Measurements from ENCODE around the gene CEACAM20.
"Not testable (repeated sequence)": the region's sequence is repeated elsewhere in the genome, so short reads cannot be mapped to it uniquely, and the experiment has no call there.

Gene CEACAM20

DNA sequence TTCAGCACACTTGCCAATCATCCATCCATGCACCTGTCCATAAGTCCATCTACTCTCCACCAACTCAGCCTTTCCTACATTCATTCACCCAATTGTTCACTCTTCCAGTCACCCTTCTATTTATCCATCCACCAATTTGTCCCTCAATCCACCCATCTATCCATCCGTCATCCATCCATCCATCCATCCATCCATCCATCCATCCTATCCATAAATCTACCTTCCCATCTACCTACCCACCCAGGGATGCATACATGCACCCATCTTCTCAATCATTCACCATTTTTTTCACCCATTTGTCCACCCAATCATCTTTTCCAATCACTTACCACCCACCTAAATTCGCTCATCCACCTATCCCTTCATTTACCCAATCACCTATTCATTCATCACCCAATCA lies 14.6 kb upstream of the CEACAM20 start:
- DNase-seq, result no peak

GRCh38 chr19:44542671-44543070 lies 13.2 kb upstream of the CEACAM20 start:
- no peak for DNase-seq

DNA sequence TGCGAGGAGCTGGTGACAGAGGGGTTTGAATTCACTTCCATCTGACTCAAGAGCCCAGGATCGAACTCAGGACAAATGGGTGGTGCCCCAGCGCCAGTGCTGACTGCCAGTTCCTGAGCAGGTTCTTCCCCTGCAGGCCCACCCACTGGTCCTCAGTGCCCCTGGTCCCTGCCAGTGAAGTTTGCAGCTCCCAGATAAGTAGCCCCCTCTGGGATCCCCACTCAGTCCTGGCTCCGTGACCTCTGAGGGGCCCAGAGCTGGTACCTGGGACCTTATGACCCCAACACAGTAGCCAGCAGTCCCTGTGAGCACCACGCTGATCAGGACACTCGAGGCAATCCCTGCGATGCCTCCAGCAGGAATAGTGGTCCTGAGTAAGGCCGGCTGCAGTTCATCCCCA lies 11.3 kb upstream of the CEACAM20 start:
- no peak for DNase-seq

GRCh38 chr19:44539991-44540390 lies 10.5 kb upstream of the CEACAM20 start:
- no peak for DNase-seq

DNA sequence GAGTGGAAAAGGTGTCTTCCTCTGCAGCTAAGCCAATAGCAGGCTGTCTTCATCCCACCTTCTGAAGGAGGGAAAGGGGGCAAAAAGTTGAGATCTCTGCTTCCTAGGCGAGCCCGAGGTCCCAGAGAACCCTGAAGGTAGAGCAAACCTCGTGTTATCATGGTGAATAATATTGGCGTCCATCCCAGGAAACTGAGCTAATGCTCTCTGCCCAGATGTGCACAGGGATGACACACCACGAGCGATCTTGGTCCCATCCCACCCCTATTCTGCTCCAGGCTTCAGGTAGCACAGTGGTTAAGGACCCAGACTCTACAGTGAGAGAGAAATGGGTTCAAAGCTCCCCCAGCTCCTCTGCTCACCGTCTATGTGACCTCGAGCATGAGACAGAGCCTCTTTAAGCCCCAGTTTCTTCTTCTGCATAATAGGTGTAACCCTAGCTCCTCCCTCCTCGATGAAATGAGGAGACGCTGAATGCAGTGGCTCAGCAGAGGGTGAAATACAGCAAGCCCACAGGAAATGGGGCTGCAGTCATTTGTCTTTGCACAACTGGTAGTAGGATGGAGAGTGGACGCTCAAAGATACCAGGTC lies 9.9 kb upstream of the CEACAM20 start:
- DNase-seq, result no peak

DNA sequence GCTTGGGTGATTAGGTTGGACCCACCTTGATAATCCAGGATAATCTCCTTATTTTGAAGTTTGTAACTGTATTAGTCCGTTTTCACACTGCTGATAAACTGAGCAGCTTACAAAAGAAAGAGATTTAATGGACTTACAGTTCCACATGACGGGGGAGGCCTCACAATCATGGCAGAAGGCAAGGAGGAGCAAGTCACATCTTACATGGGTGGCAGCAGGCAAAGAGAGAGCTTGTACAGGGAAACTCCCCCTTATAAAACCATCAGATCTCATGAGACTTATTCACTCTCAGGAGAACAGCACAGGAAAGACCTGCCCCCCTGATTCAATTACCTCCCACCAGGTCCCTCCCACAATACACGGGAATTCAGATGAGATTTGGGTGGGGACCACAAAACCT lies 5.9 kb upstream of the CEACAM20 start:
- not testable (repeated sequence) for DNase-seq

DNA sequence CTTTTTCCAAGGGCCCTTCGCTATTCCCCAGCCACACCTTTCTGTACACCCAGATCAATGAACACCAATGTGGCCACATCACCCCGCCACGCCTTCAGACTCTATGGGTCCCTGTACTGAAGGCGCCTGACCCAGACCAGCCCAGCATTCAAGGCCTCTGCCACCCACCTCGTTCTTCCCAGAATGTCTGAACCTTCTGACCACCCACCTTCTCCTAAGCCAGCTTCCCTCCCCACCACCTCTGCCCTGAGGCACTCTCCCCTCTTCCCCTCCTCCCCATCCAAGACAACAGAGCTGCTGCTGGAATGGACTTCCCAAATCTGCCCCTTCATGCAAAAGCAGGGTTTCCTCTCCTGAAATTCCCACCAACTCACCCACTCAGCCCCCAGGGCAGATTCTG lies 3.3 kb upstream of the CEACAM20 start:
- no peak for DNase-seq

DNA sequence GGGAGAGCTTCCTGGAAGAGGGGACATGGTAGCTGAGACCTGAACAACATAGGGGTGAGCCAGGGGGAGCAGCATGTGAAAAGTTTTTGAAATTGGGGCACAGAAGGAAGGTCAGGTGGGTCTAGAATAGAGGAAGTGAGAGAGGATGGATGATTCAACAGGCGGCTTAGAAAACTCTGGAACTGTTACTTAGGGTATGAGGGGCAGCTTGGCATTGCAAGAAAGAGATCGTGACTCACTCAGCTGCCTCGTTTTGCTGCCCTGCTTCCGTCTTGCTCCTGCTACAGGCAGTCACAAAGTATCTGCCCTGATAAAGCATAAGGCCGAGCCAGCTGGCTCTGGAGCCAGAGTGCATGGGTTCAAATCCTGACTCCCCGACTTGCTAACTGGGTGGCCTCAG lies 1.3 kb upstream of the CEACAM20 start:
- DNase-seq, result no peak

DNA sequence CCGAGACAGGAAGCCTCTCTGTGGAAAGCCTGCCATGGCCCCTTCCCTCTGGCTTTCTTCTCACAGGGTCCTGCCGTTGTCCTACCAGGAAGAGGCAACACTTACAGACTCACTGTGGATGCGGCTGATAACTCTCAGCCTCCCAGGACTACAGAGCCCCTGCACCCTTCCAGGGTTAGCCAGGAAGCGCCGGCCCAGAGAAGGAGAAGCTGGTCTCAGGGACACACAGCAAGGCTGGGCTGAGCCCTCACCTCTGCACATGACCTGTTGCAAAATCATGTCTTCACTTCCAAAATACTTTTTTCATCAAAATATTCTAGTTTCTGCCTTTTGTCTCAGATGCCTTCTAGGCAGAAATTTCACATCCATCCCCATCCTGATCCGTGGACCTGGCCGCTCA lies 1.9 kb downstream of the CEACAM20 start:
- no peak for DNase-seq

GRCh38 chr19:44525721-44526430 lies 3.6 kb downstream of the CEACAM20 start:
- no peak for DNase-seq

GRCh38 chr19:44521370-44521769 lies 8.1 kb downstream of the CEACAM20 start:
- no peak for DNase-seq

- no peak for DNase-seq
These were observed 12.3 kb downstream of the CEACAM20 start for GRCh38 chr19:44517146-44517545.

- DNase-seq, result no peak
These were observed 13.6 kb downstream of the CEACAM20 start for GRCh38 chr19:44515907-44516306.

DNA sequence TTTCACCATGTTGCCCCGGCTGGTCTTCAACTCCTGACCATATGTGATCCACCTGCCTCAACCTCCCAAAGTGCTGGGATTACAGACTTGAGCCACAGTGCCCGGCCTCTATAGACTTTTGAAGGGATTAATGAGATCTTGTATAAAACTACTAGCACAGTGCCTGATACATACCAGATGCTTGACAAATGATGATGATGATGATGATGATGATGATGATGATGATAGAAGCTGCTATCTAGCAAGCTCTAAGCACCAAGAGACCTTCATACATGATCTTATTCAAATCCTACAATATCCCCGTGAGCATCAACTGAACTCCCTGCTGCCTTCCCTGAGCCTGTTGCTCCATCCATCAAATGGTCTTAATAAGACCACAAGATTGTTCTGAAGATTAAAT lies 14.4 kb downstream of the CEACAM20 start:
- DNase-seq, result no peak

DNA sequence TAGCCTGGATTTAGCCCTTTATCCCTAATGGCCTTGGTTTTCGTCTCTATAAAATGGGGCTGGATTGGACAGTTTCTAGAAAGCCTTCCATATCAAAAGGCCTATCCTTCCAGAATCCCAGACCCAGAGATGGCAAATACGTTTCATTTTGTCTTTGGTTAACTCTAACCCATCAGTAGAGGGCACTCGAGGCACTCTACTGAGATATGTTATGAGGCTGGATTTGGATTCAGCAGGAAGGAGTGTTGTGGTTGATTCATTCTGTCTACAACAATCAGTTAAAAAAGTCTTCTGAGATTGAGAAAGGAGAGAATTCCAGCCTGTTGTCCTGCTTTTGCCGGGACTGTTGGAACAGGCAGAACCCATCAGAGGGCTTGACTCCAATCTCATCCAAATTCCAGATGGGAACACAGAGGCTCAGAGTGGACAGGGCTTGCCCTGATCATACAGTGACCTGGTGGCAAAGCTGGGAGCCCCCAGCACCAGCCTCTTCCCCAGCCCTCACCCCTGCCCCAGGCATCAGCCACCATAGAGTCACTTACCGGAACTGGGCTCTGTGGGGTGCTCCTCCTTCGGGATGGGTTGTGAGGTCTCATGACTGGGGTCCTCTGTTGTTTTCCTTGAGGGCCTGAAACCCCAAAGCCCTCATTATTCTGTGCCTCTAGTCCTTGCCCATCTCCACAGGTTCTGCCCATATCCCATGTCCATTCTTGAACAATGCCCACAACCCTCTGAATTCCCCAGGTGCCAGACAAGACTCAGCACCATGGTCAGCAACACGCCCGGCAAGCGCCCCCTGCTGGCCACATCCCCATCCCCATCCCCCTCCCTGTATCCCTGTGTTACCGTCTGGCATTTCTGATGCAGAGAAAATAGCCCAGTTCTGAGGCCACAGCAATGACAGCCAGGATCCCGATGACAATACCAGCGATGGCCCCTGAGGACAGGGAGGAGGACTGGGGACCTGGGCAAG lies 16.9 kb downstream of the CEACAM20 start:
- no peak for DNase-seq

GRCh38 chr19:44509478-44509877 lies 20.0 kb downstream of the CEACAM20 start:
- DNase-seq, result no peak

- peak; percentile 93 for DNase-seq
These were observed 29.2 kb downstream of the CEACAM20 start, which contains the start of gene ZNF180 for GRCh38 chr19:44499962-44500949. ZNF180 (minus strand) TSS chr19:44500522; CDS start chr19:44497334, 3,188 bp downstream.

GRCh38 chr19:44499559-44499958 lies 29.9 kb downstream of the CEACAM20 start:
- no peak for DNase-seq

GRCh38 chr19:44498988-44499387 lies 30.5 kb downstream of the CEACAM20 start:
- no peak for DNase-seq

DNA sequence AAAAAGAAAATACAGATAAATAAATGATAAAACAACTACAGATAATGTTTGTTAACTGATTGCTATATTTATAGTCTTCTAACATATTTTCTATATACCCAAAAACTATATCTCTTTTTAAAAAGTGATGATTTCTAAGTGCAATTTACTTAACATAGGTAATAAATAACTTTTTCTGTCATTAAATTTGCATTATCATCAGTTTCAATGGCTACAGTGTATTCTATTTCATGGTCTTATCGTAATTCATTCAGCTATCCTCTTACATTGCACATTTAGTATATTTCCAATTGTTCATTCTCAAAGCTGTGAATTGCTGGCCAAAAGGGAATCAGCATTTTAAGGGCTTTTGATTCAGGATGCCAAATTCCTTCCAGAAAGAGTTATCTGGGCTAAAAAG lies 32.8 kb downstream of the CEACAM20 start:
- DNase-seq, result no peak

- DNase-seq, result no peak
These were observed 52.7 kb downstream of the CEACAM20 start for GRCh38 chr19:44476559-44477408.
